ENCODE measurements around the gene C6orf89.
A peak's percentile ranks its signal among the peaks of the same experiment; 100 is the strongest.

The C6orf89 gene

GRCh38 chr6:36862164-36862847 is 23.4 kb upstream of the C6orf89 start:
- no peak for TF ChIP-seq GATA2 (IDR thresholded peaks at IDR 0.05; ENCODE audit: low read depth, low read length)

- TF ChIP-seq GATA3 (IDR thresholded peaks at IDR 0.05; ENCODE audit: low read depth, low read length): no peak
- no peak for TF ChIP-seq GATA2 (IDR thresholded peaks at IDR 0.05; ENCODE audit: low read depth, low read length)
Observed at GRCh38 chr6:36862848-36863382, 22.8 kb upstream of the C6orf89 start.

- TF ChIP-seq GATA3 (IDR thresholded peaks at IDR 0.05; ENCODE audit: low read depth, low read length): no peak
- no peak for TF ChIP-seq GATA2 (IDR thresholded peaks at IDR 0.05; ENCODE audit: low read depth, low read length)
Observed at GRCh38 chr6:36863670-36864540, 21.8 kb upstream of the C6orf89 start.

- no peak for TF ChIP-seq GATA3 (IDR thresholded peaks at IDR 0.05; ENCODE audit: low read depth, low read length)
- TF ChIP-seq GATA2 (IDR thresholded peaks at IDR 0.05; ENCODE audit: low read depth, low read length): no peak
Observed at GRCh38 chr6:36865835-36866234, 19.9 kb upstream of the C6orf89 start.

GRCh38 chr6:36867471-36868224 is 18.1 kb upstream of the C6orf89 start:
- no peak for TF ChIP-seq GATA3 (IDR thresholded peaks at IDR 0.05; ENCODE audit: low read depth, low read length)
- TF ChIP-seq GATA2 (IDR thresholded peaks at IDR 0.05; ENCODE audit: low read depth, low read length): no peak

- TF ChIP-seq GATA3 (IDR thresholded peaks at IDR 0.05; ENCODE audit: low read depth, low read length) (no peak), GATA2 (IDR thresholded peaks at IDR 0.05; ENCODE audit: low read depth, low read length) (no peak)
Observed at GRCh38 chr6:36871686-36872085, 14.1 kb upstream of the C6orf89 start.

- no peak for TF ChIP-seq GATA2 (IDR thresholded peaks at IDR 0.05; ENCODE audit: low read depth, low read length)
Observed at GRCh38 chr6:36873115-36873514, 12.6 kb upstream of the C6orf89 start.

- no peak for TF ChIP-seq GATA3 (IDR thresholded peaks at IDR 0.05; ENCODE audit: low read depth, low read length)
- no peak for TF ChIP-seq GATA2 (IDR thresholded peaks at IDR 0.05; ENCODE audit: low read depth, low read length)
Observed at GRCh38 chr6:36873612-36874442, 11.9 kb upstream of the C6orf89 start.

- TF ChIP-seq GATA2 (IDR thresholded peaks at IDR 0.05; ENCODE audit: low read depth, low read length): peak; percentile 29; the same call in 1 of the 2 replicates
- TF ChIP-seq GATA3 (IDR thresholded peaks at IDR 0.05; ENCODE audit: low read depth, low read length): no peak
Observed at GRCh38 chr6:36874443-36875249, 11.1 kb upstream of the C6orf89 start, which contains the start of gene PPIL1. Gene PPIL1, minus strand, starts transcription at chr6:36874803. Its CDS starts 31 bp downstream, at chr6:36874772.

- no peak for TF ChIP-seq GATA3 (IDR thresholded peaks at IDR 0.05; ENCODE audit: low read depth, low read length)
- TF ChIP-seq GATA2 (IDR thresholded peaks at IDR 0.05; ENCODE audit: low read depth, low read length): no peak
Observed at GRCh38 chr6:36875250-36875633, 10.5 kb upstream of the C6orf89 start.

- no peak for TF ChIP-seq GATA3 (IDR thresholded peaks at IDR 0.05; ENCODE audit: low read depth, low read length)
- TF ChIP-seq GATA2 (IDR thresholded peaks at IDR 0.05; ENCODE audit: low read depth, low read length): no peak
Observed at GRCh38 chr6:36884610-36885009, 1.1 kb upstream of the C6orf89 start.

GRCh38 chr6:36886950-36887618 is 1.3 kb downstream of the C6orf89 start:
- no peak for TF ChIP-seq GATA3 (IDR thresholded peaks at IDR 0.05; ENCODE audit: low read depth, low read length)
- TF ChIP-seq GATA2 (IDR thresholded peaks at IDR 0.05; ENCODE audit: low read depth, low read length): no peak
